GM12874 (cell line): ENCODE measurements around the gene NFE2L2.

ENCODE experiments used
- TF ChIP-seq, protein P1 (sequence below): IDR thresholded peaks from 2 replicates; pipeline ENCODE4 v1.5.1; 2011; ENCODE audit warnings: low read depth, mild to moderate bottlenecking, control low read depth, low read length, moderate library complexity; ENCODE audit not compliant: insufficient read depth

NFE2L2 gene

DNA sequence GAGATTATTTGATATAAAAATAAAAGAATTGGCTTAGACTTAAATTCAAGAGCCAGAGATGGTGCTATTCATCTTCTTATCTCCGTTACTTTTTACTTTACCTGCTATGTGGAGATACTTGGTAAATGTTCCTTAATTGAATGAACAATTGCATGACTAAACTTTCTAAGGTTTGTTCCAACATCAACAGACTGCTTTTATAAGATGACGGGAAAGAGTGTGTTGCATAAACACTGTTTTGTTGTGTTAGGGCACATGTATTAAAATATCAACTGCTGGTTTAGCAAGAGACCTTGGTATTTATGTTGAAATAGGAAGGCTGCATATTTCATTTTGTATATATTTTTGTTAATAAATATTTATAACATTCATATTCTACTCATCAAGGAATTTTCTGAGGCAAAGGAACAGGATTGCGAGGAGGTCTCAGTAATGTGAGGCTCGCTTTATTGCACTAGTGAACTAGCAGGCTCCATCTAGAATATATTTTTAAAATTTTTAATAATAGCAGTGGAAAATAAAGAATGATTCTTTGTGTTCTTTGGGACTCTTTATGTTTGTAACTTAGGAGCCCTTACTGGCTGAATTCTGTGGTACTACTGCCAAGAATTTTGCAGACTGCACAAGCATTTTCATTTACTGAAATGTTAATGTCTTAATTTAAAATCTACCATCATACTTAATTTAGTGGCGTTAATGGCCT lies 10.7 kb upstream of the NFE2L2 start:
- TF ChIP-seq, protein P1, sequence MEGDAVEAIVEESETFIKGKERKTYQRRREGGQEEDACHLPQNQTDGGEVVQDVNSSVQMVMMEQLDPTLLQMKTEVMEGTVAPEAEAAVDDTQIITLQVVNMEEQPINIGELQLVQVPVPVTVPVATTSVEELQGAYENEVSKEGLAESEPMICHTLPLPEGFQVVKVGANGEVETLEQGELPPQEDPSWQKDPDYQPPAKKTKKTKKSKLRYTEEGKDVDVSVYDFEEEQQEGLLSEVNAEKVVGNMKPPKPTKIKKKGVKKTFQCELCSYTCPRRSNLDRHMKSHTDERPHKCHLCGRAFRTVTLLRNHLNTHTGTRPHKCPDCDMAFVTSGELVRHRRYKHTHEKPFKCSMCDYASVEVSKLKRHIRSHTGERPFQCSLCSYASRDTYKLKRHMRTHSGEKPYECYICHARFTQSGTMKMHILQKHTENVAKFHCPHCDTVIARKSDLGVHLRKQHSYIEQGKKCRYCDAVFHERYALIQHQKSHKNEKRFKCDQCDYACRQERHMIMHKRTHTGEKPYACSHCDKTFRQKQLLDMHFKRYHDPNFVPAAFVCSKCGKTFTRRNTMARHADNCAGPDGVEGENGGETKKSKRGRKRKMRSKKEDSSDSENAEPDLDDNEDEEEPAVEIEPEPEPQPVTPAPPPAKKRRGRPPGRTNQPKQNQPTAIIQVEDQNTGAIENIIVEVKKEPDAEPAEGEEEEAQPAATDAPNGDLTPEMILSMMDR = no peak

DNA sequence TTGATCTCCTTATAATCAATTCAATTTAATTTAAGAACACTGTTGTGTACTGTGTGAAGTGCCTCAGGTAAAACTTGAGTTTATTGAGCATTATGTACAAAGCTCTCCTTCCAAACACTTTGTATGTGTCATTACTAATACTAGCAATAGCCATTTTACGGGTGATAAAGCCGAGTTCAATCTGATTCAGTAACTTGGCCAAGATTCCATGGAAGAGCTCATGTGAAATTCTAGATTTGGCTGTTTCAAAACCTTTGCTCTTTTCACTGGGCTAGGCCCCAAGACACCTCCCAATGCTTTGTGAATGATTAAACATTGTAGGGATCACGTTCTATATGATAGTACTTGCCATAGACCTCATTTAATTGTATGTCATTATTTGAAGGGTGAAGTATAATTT lies 8.9 kb upstream of the NFE2L2 start:
- TF ChIP-seq, protein P1 = no peak

DNA sequence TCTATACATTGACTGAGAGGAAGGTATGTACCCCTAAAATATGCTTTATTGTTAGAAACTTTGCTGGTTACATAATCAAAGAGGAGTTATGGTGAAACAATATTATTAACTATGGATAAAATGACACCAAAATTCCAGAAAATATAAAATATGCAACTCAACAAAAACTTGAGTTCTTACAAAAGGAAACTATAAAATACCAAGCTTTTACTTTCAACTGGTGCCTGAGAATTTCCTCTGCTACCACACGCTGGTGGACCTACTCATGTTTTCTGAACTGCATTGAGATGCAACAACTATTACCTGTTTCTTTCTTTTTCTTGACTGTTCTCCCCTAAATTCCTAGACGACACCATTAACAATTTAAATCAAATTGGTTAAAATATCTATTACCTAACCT lies 8.2 kb upstream of the NFE2L2 start:
- TF ChIP-seq, protein P1 = no peak

DNA sequence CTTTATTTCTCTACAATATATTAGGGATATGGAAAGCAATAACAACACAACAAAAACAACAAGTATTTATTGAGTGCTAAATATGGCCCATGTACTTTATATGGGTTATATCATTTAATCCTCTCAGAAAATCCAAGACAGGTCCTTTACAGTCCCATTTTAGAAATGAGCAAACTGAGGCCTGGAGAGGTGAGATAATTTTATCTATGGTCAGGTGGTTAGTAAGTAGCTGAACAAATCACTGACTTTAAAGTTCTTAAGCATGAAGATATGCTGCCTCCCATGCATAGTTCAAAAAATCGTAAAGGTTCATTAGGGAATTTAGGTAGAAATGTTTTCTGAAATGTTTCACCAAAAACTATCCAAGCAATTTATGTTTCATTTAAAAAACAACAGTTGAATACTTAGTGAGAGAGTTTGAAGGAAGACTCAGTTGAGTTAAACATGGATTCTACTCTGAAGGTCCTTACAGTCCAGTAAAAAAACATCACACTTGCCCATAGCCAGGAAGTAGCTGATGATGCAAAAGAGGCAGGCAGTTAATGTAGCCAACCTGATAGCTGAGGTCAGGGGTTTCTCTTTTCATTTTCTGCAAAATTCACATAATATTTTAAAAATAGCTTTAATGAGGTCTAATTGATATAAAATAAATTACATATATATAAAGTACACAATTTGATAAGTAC lies 7.6 kb upstream of the NFE2L2 start:
- TF ChIP-seq, protein P1 = no peak

DNA sequence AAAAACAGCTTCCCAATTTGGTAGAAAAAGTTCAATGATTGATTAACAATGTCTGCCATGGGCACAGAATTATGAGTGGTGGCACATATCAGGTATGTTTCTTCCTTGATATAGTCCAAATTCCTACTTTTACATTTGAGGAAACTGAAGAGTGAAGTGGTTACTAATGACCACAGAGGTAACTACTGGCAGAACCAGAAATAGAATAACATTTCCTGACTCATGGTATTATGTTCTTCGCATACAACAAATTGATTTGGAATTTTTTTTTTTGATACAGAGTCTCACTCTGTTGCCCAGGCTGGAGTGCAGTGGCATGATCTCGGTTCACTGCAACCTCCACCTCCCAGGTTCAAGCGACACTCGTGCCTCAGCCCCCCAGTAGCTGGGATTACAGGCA lies 6.0 kb upstream of the NFE2L2 start:
- TF ChIP-seq, protein P1 = no peak

DNA sequence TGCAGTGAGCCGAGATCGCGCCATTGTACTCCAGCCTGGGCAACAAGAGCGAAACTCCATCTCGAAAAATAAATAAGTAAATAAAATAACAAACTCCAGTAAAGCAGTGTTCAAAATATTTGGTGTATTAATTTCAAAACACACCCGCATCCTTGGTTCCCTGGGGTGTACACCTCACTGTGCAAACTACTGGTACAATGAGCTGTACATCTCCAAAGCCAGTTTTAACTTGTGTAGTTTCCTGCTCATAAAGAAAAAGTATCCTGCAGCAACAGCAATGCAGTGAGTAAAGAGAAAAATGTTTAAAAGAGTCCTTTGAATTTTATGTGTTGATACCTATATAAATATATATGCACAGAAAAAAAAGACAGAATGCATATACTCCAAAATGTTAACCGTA lies 4.4 kb upstream of the NFE2L2 start:
- TF ChIP-seq, protein P1 = no peak

DNA sequence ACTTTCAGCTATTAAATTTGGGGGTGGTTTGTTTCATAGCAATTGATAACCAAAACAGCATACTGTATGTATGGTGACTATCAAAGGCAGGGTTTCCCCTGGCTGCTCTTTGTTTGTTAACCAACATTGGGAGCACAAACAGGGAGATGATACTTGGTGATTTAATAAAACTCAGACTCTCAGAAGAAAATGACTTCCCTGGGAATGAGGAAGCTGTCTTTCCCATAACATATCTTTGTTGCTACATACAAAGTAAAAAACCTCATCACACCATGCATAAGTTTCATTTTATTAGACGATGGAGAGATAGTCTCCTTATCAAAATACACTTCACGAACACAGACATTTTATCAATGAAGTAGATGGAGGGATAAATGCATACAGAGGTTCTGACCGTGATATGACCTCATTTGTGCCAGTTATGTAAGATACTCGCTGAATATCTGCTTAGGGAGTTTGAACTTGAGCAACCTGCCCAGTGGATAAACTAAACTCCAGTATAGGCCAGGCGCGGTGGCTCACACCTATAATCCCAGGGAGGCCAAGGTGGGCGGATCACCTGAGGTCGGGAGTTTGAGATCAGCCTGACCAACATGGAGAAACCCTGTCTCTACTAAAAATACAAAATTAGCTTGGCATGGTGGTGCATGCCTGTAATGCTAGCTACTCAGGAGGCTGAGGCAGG lies 3.8 kb upstream of the NFE2L2 start:
- TF ChIP-seq, protein P1 = no peak
